Measurements from ENCODE around the gene EHD2.

DNA sequence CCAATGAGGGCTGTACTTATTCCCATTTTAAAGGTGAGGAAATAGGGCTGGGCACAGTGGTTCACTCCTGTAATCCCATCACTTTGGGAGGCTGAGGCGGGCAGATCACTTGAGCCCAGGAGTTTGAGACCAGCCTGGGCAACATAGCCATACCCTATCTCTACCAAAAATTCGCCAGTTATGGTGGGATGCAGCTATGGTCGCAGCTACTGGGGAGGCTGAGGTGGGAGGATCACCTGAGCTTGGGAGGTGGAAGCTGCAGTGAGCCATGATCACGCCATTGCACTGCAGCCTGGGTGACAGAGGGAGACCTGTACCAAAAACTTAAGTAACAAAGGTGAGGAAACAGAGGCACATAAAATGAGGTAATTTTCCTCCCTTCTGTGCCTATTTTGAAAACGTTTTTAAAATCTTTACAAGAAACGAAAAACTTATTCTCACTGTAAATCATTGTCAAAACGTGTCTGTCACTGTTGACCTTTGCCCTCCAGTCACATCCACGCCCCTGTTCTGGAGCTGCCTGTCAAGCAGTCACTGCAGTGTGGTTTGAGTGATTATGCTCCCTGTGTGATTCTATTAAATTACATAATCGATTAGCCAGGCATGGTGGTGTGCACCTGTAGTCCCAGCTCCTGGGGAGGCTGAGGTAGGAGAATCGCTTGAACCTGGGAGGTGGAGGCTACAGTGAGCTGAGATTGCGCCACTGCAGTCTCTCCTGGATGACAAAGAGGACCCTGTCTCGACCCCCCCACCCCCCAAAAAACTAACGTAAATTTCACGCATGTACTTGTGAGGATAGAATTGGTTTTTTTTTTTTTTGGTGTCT is 44.6 kb downstream of the EHD2 start:
- TF ChIP-seq POLR2A (IDR thresholded peaks at IDR 0.05) = no peak
- TF ChIP-seq, protein P1, sequence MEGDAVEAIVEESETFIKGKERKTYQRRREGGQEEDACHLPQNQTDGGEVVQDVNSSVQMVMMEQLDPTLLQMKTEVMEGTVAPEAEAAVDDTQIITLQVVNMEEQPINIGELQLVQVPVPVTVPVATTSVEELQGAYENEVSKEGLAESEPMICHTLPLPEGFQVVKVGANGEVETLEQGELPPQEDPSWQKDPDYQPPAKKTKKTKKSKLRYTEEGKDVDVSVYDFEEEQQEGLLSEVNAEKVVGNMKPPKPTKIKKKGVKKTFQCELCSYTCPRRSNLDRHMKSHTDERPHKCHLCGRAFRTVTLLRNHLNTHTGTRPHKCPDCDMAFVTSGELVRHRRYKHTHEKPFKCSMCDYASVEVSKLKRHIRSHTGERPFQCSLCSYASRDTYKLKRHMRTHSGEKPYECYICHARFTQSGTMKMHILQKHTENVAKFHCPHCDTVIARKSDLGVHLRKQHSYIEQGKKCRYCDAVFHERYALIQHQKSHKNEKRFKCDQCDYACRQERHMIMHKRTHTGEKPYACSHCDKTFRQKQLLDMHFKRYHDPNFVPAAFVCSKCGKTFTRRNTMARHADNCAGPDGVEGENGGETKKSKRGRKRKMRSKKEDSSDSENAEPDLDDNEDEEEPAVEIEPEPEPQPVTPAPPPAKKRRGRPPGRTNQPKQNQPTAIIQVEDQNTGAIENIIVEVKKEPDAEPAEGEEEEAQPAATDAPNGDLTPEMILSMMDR (IDR thresholded peaks at IDR 0.05) = no peak
